Measurements from ENCODE around the gene EXOC4.

The EXOC4 gene

DNA sequence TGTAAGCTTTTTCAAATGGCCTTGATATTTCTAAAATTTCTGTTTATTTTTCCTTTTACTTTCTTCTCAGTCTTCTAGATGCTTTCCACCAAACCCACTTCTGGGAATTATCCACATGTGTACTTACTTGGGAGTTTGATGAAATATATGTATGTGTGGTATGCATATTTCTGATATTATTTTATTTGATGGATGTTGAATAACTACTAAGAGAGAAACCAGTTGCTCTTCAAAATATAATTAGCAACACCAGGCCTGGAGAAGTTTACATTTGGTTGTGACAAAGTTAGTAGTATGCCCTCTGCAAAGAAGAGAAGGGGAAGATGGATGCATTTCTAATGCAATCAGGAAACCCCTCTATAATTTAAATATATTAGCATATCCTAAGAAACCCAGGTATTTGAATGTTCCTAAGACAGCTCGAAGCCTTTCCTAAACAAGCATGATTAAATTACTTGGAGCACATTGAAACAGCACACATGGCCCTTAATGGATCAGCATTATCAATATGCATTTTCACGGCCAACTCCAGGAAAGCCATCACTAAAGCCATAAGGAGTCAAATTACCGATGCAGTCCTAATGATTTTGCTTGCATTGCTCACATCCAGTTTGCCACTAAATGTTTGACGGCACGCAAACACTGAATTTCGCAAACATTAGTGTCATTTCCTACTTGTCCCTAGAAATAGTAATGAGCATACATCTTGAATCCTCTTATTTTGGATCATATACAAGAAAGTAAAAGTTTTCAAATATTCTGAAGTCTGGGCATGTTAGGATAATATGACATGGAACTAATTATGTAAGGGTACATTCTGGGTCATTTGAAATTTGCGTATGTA is 393.8 kb downstream of the EXOC4 start:
- DNase-seq (ENCODE audit: extremely low read depth, low read depth) = no peak
- TF ChIP-seq, protein P1, sequence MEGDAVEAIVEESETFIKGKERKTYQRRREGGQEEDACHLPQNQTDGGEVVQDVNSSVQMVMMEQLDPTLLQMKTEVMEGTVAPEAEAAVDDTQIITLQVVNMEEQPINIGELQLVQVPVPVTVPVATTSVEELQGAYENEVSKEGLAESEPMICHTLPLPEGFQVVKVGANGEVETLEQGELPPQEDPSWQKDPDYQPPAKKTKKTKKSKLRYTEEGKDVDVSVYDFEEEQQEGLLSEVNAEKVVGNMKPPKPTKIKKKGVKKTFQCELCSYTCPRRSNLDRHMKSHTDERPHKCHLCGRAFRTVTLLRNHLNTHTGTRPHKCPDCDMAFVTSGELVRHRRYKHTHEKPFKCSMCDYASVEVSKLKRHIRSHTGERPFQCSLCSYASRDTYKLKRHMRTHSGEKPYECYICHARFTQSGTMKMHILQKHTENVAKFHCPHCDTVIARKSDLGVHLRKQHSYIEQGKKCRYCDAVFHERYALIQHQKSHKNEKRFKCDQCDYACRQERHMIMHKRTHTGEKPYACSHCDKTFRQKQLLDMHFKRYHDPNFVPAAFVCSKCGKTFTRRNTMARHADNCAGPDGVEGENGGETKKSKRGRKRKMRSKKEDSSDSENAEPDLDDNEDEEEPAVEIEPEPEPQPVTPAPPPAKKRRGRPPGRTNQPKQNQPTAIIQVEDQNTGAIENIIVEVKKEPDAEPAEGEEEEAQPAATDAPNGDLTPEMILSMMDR (IDR thresholded peaks at IDR 0.05; ENCODE audit: low read depth, low read length) = no peak

DNA sequence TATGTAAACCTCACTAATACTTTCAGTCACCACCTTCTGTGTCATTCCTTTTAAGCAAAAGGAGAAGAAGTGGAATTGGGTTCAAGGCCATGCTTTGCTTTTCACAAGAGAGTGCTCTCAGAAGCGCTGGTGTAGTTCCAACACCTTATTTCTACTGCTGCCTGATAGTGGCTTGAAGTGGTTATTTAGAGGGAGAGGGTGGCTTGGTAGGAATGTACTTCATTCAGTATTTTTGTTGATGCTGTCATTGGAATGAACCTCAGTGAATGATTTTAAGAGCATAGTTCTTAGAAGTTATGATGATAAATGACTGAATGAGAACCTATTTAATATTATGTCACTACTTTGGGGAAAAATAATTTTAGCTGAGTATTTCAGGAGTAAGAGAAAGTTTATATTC is 396.7 kb downstream of the EXOC4 start:
- TF ChIP-seq, protein P1 (IDR thresholded peaks at IDR 0.05; ENCODE audit: low read depth, low read length) = no peak
- DNase-seq (ENCODE audit: extremely low read depth, low read depth) = no peak

DNA sequence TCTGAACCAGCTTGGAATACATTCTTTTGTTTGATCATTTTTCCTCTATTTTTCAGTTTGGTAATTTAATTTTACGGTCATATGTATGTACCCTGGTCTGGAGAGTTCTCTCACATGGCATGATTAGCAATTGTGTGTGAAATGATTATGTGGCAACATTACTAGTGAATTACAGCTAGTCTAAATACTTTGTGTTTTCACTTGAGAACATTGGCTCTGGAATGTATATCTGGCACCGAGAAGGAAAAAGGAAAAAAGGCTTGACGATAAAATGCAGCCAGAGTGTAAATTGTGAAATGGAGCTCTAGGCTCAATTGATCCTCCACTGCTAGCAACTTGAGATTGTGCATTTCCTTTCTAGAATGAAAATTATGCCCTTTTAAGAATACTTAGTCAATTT is 397.2 kb downstream of the EXOC4 start:
- TF ChIP-seq, protein P1 (IDR thresholded peaks at IDR 0.05; ENCODE audit: low read depth, low read length) = no peak
- peak; percentile 36 for DNase-seq (ENCODE audit: extremely low read depth, low read depth)

DNA sequence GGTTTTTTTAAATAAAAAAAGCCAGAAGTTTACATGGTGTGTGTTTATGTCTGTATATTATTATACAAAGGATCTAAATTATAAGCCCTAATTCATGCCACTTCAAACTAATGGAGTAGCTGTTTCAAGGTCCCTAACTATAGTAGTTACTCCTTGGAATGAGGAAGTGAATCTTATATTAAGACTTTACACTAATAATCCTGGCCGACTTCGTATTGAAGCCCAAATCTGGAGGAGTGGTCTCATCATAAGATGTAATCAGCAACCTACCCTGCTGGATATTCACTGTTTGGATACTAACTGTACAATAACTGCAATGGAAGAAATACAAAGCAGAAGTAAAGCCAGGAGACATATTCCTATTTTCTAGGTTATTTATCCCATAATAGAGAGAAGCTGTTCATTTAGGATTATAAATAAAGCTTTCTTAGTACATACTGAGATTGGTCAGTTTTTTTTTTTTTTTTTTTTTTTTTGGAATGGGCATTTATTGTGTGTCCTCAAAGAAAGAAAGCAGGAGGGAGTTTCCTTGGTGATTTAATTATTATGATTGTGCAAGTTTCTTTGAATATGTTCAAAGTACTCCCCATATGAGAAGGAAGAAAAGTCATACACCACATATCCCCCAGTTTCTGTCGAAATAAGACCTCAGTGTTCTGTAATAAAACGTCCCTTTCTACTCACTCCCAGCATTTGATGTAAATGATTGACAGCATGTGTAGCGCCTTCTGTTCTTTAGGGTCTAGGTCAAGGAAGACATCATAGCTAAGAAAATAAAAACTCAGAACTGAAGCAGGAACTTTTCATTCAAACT is 397.8 kb downstream of the EXOC4 start:
- DNase-seq (ENCODE audit: extremely low read depth, low read depth) = no peak
- TF ChIP-seq, protein P1 (IDR thresholded peaks at IDR 0.05; ENCODE audit: low read depth, low read length) = no peak

DNA sequence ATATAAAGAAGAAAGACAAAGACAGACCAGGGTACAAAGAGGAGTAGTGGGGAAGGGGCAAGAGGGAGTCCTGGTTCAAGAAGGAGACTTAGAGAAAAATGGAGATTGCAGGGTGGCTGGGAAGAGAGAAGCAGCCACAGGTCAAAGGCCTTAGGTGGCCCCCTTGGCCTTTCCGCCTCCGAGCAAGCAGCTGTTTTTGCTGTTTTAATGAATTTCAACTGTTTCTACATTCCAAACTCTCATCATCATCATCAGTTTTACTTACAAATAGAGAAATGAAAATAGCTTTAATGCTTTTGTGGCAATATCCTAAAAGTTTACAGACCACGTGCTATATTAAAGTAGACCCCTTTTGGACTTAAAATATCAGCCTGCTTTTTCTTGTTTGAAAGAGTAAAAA is 399.7 kb downstream of the EXOC4 start:
- DNase-seq (ENCODE audit: extremely low read depth, low read depth) = no peak
- TF ChIP-seq, protein P1 (IDR thresholded peaks at IDR 0.05; ENCODE audit: low read depth, low read length) = no peak

DNA sequence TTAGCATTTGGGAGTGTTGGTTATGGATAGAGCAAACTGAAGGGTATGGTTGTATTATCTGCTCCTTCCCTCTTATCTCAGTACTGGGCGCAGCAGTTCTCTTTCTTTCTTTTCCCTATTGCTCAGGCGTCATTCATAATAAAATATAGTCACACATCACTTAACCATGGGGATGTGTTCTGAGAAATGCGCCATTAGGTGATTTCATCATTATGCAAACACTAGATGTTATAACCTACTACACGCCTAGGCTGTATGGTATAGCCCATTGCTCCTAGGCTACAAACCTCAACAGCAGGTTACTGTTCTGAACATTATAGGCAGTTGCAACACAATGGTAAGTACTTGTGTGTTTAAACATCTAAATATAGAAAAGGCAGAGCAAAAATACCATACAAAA is 401.7 kb downstream of the EXOC4 start:
- TF ChIP-seq, protein P1 (IDR thresholded peaks at IDR 0.05; ENCODE audit: low read depth, low read length) = no peak
- no peak for DNase-seq (ENCODE audit: extremely low read depth, low read depth)

DNA sequence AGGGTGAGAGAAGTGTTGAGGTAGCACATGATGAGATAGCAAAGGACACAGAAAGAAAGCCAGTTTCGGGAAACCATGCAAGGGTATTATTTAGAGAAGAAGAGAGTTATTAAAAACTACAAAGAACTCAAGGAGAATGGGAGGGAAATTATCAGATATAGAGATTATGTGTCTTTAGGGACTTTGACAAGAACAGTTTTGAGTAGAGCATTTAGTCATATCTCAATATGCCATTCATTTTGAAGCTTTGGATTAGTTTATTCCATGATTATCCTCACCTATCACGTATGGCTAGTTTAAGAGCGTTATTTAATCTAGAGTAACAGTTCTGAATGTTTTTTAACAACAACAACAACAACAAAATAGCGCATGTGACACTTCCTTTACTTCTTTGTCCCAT is 409.4 kb downstream of the EXOC4 start:
- DNase-seq (ENCODE audit: extremely low read depth, low read depth) = no peak
- TF ChIP-seq, protein P1 (IDR thresholded peaks at IDR 0.05; ENCODE audit: low read depth, low read length) = no peak

All from AG09319 (cell line).